ENCODE results near the gene RFX3.

RFX3 gene

DNA sequence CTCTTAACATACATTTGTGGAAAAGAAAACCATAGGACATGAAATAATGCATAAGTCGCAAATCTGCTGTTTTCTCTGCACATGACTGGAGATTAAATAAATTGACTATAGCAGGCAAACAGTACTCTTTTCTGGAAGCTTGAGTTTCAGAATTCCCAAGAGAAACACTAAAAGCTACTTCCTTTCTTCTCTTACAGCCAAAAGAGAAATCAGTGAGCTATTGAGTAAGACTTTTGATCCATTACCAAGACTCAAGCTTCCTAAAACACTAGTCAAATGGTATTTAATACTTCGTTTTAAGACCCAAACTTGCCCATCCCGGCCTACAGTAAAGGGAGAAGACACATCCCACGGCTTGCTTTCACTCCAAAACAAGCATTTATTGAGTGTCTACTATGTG lies 346.1 kb downstream of the RFX3 start:
- no peak for TF ChIP-seq ZFX (IDR thresholded peaks at IDR 0.05)
- no peak overlapping the region for H3K27ac ChIP-seq

DNA sequence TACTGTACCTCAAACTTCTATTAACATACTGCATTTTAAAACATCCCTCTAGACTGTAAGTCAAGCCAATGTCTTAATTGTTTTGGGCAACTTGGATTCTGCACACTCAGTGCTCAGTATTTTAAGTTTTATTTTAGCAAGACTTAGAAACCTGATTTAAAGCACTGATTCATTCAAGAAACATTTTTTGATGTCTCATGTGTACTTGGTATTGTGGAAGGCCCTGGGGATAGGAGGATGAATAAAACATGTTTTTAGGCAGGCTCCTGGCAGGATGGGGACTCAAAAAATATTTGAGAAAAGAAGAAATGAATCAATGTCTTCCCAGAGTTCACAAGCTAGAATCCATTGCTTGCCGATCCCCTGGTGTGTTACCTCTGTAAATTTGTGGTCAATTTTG lies 347.9 kb downstream of the RFX3 start:
- TF ChIP-seq, protein P1, sequence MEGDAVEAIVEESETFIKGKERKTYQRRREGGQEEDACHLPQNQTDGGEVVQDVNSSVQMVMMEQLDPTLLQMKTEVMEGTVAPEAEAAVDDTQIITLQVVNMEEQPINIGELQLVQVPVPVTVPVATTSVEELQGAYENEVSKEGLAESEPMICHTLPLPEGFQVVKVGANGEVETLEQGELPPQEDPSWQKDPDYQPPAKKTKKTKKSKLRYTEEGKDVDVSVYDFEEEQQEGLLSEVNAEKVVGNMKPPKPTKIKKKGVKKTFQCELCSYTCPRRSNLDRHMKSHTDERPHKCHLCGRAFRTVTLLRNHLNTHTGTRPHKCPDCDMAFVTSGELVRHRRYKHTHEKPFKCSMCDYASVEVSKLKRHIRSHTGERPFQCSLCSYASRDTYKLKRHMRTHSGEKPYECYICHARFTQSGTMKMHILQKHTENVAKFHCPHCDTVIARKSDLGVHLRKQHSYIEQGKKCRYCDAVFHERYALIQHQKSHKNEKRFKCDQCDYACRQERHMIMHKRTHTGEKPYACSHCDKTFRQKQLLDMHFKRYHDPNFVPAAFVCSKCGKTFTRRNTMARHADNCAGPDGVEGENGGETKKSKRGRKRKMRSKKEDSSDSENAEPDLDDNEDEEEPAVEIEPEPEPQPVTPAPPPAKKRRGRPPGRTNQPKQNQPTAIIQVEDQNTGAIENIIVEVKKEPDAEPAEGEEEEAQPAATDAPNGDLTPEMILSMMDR (conservative IDR thresholded peaks at IDR 0.05) = no peak
- TF ChIP-seq ZFX (IDR thresholded peaks at IDR 0.05) = no peak
- no peak overlapping the region for H3K27ac ChIP-seq

DNA sequence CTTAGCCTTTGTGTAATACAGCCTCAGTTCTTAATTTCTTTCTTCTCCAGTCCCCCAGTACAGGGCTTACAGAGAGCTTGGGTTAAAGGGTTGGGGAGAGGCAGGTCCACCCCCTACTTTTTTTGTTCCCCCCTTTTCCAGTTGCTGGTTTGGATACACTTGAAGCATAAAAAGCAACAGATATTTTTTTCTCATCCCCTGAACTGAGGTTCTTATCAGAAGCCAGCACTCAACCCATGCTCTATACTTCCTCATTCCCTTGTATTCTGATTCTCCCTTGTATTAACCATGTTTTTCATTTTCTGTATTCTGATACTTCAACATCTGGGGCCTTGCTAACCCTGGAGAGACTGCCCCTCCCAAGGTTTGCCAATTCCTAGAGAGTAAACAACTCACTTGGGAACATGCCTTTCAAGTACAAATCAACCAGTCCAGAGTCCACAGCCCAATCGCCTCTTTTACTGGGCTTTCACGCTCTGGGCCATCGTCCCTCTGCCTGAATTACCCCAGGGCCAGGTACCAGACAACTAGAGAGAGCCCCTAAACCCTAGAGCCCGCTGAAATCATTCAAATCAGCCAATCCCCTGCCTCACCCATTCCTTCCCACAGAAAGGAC lies 348.5 kb downstream of the RFX3 start:
- no peak for TF ChIP-seq ZFX (IDR thresholded peaks at IDR 0.05)
- TF ChIP-seq, protein P1 (conservative IDR thresholded peaks at IDR 0.05) = no peak
- no peak overlapping the region for H3K27ac ChIP-seq

DNA sequence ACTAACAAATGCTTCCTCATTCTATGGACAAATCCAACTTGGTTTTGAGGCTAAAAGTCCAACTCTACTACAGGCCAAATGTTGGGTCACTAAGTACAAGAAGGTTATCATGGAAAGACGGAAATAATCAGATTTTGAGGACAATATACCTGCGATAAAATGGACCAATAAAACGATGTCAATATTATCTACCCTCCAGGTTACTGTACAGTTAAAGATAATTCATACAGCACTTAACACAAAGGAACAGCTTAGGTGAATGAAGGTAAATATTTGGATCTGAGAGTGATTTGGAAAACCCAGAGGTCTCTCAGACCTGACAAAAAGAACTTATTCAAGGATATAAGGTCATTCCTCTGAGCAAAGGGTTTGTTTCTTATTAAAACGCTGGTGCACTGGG lies 352.4 kb downstream of the RFX3 start:
- TF ChIP-seq, protein P1 (conservative IDR thresholded peaks at IDR 0.05) = no peak
- no peak for TF ChIP-seq ZFX (IDR thresholded peaks at IDR 0.05)

DNA sequence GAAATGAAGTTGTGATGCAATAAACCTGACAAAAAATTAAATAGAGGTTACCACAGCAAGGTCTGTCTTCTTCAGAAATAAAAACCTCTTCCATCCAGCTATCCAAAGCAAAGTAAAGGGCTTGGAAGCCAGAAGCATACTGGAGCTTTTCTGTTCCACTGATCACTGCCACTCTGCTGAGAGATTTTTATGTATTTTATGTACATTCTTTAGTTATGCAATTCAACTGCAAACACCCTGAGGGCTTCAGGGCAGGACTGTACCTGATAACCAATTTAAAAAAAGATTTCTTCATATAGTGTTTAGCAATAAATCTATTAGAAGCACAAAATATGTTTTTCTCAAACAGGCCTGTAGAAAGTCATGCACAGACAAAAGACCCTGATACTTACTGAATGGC lies 355.0 kb downstream of the RFX3 start:
- TF ChIP-seq, protein P1 (conservative IDR thresholded peaks at IDR 0.05) = no peak
- TF ChIP-seq ZFX (IDR thresholded peaks at IDR 0.05) = no peak
- no peak overlapping the region for H3K27ac ChIP-seq

More for the DNA sequence above, 352.4 kb downstream of the RFX3 start:
- H3K27ac ChIP-seq = no peak overlapping the region

All from C4-2B (cell line).